ENCODE results near the gene HSF2BP. TPM values are rescaled to one million over a fixed set of nuclear protein-coding genes. Genes with fewer than 3 reads are reported as not detected.

HSF2BP gene
- total and polyA plus RNA-seq, 4 experiments from 2014 or later = 0.39 to 0.70 (median 0.67) TPM; not detected in 1

- ChIA-PET CTCF (ENCODE audit: partially characterized antibody) (no interaction called here), POLR2A (ENCODE audit: partially characterized antibody) (no interaction called here)
- H3K27me3 Mint-ChIP-seq = peaks cover 2 to 6% of the 10 kb centered on the region in 2 donors
- no peaks in the 10 kb centered on the region for H3K36me3 ChIP-seq (ENCODE audit: insufficient read depth, low read length)
- H3K4me3 Mint-ChIP-seq = no peak overlapping the region
- no peaks in the 10 kb centered on the region for H3K9me3 Mint-ChIP-seq
- H3K36me3 Mint-ChIP-seq = no peaks in the 10 kb centered on the region
- H3K4me1 ChIP-seq (ENCODE audit: insufficient read depth, low read length) = no peaks in the 10 kb centered on the region
- DNase-seq = no peak
- H3K4me1 Mint-ChIP-seq = no peaks in the 10 kb centered on the region
- no peaks in the 10 kb centered on the region for H3K9me3 ChIP-seq (ENCODE audit: control insufficient read depth in 1 of 2, low read length in 2 of 2)
- no peak overlapping the region for H3K27ac ChIP-seq (ENCODE audit: low read depth, low read length)
- H3K4me3 ChIP-seq (ENCODE audit: low read length in 2 of 2) = no peak overlapping the region
- H3K27me3 ChIP-seq (ENCODE audit: insufficient read depth, low read length) = no peaks in the 10 kb centered on the region
- intact Hi-C loops (cut with micrococcal nuclease) = no loop called here
- no peak overlapping the region for H3K27ac Mint-ChIP-seq
Observed at GRCh38 chr21:43591571-43591970, 67.7 kb downstream of the HSF2BP start.

- H3K27ac ChIP-seq (ENCODE audit: low read depth, low read length) = no peak overlapping the region
- no peaks in the 10 kb centered on the region for H3K9me3 Mint-ChIP-seq
- no peaks in the 10 kb centered on the region for H3K4me1 Mint-ChIP-seq
- DNase-seq = no peak
- H3K9me3 ChIP-seq (ENCODE audit: control insufficient read depth in 1 of 2, low read length in 2 of 2) = no peaks in the 10 kb centered on the region
- H3K36me3 ChIP-seq (ENCODE audit: insufficient read depth, low read length) = no peaks in the 10 kb centered on the region
- intact Hi-C loops (cut with micrococcal nuclease) = no loop called here
- ChIA-PET CTCF (ENCODE audit: partially characterized antibody) (no interaction called here), POLR2A (ENCODE audit: partially characterized antibody) (no interaction called here)
- no peak overlapping the region for H3K27ac Mint-ChIP-seq
- H3K4me3 Mint-ChIP-seq = no peak overlapping the region
- no peak overlapping the region for H3K4me3 ChIP-seq (ENCODE audit: low read length in 2 of 2)
- H3K27me3 ChIP-seq (ENCODE audit: insufficient read depth, low read length) = no peaks in the 10 kb centered on the region
- peaks cover 2 to 8% of the 10 kb centered on the region in 2 donors for H3K27me3 Mint-ChIP-seq
- no peaks in the 10 kb centered on the region for H3K4me1 ChIP-seq (ENCODE audit: insufficient read depth, low read length)
- no peaks in the 10 kb centered on the region for H3K36me3 Mint-ChIP-seq
Observed at GRCh38 chr21:43590194-43590593, 69.1 kb downstream of the HSF2BP start.

DNA sequence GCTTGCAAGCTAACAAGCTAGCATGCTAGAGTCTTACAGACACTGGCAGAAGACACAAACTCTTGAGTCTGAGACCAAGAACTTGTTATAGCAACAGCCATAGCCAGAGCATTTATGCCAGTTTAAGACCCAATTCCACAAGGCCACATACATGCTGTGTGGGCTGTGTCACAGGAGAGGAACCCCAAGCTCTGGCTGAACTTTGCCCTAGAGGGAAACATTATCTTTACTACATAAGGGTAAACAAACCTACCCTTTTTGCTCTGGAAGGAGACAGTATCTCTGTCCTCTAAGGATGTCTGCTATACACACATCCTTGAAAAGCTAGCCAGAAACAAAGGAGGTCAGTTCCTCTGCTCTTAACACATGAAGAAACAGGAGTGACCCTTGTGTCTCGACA, 70.3 kb downstream of the HSF2BP start:
- intact Hi-C loops (cut with micrococcal nuclease) = no loop called here
- no peaks in the 10 kb centered on the region for H3K9me3 ChIP-seq (ENCODE audit: control insufficient read depth in 1 of 2, low read length in 2 of 2)
- Mint-ChIP-seq H3K27ac (no peak overlapping the region), H3K4me3 (no peak overlapping the region), H3K36me3 (no peaks in the 10 kb centered on the region), H3K9me3 (no peaks in the 10 kb centered on the region), H3K4me1 (no peaks in the 10 kb centered on the region), H3K27me3 (peaks cover 2 to 8% of the 10 kb centered on the region in 2 donors)
- peak in 1 of 5 donors; percentile 14 for DNase-seq
- H3K4me1 ChIP-seq (ENCODE audit: insufficient read depth, low read length) = no peaks in the 10 kb centered on the region
- H3K4me3 ChIP-seq (ENCODE audit: low read length in 2 of 2) = no peak overlapping the region
- no peak overlapping the region for H3K27ac ChIP-seq (ENCODE audit: low read depth, low read length)
- H3K27me3 ChIP-seq (ENCODE audit: insufficient read depth, low read length) = no peaks in the 10 kb centered on the region
- ChIA-PET CTCF (ENCODE audit: partially characterized antibody) (no interaction called here), POLR2A (ENCODE audit: partially characterized antibody) (no interaction called here)
- H3K36me3 ChIP-seq (ENCODE audit: insufficient read depth, low read length) = no peaks in the 10 kb centered on the region

GRCh38 chr21:43585924-43586413, 73.3 kb downstream of the HSF2BP start:
- no peaks in the 10 kb centered on the region for H3K4me1 Mint-ChIP-seq
- no peak overlapping the region for H3K27ac ChIP-seq (ENCODE audit: low read depth, low read length)
- no peaks in the 10 kb centered on the region for H3K4me1 ChIP-seq (ENCODE audit: insufficient read depth, low read length)
- H3K27me3 ChIP-seq (ENCODE audit: insufficient read depth, low read length) = no peaks in the 10 kb centered on the region
- POLR2A ChIA-PET (ENCODE audit: partially characterized antibody) = no interaction called here
- no peak overlapping the region for H3K4me3 Mint-ChIP-seq
- H3K27ac Mint-ChIP-seq = no peak overlapping the region
- CTCF ChIA-PET (ENCODE audit: partially characterized antibody) = no interaction called here
- no peaks in the 10 kb centered on the region for H3K36me3 Mint-ChIP-seq
- no peaks in the 10 kb centered on the region for H3K36me3 ChIP-seq (ENCODE audit: insufficient read depth, low read length)
- H3K27me3 Mint-ChIP-seq = peaks cover 2 to 6% of the 10 kb centered on the region in 2 donors
- no peaks in the 10 kb centered on the region for H3K9me3 ChIP-seq (ENCODE audit: control insufficient read depth in 1 of 2, low read length in 2 of 2)
- DNase-seq = peak in 1 of 5 donors; percentile 26
- intact Hi-C loops (cut with micrococcal nuclease) = no loop called here
- H3K9me3 Mint-ChIP-seq = no peaks in the 10 kb centered on the region
- no peak overlapping the region for H3K4me3 ChIP-seq (ENCODE audit: low read length in 2 of 2)

GRCh38 chr21:43585514-43585913, 73.8 kb downstream of the HSF2BP start:
- POLR2A ChIA-PET (ENCODE audit: partially characterized antibody) = no interaction called here

GRCh38 chr21:43581453-43581852, 77.8 kb downstream of the HSF2BP start:
- no peaks in the 10 kb centered on the region for H3K36me3 ChIP-seq (ENCODE audit: insufficient read depth, low read length)
- no peak overlapping the region for H3K27ac ChIP-seq (ENCODE audit: low read depth, low read length)
- DNase-seq = no peak
- CTCF ChIA-PET (ENCODE audit: partially characterized antibody) = no interaction called here
- no peak overlapping the region for H3K4me3 ChIP-seq (ENCODE audit: low read length in 2 of 2)
- H3K4me1 ChIP-seq (ENCODE audit: insufficient read depth, low read length) = no peaks in the 10 kb centered on the region
- Mint-ChIP-seq H3K27ac (no peak overlapping the region), H3K4me1 (no peaks in the 10 kb centered on the region), H3K9me3 (no peaks in the 10 kb centered on the region), H3K27me3 (peaks cover 7 to 10% of the 10 kb centered on the region in 2 donors), H3K36me3 (no peaks in the 10 kb centered on the region), H3K4me3 (no peak overlapping the region)
- no peaks in the 10 kb centered on the region for H3K27me3 ChIP-seq (ENCODE audit: insufficient read depth, low read length)
- POLR2A ChIA-PET (ENCODE audit: partially characterized antibody) = no interaction called here
- no peaks in the 10 kb centered on the region for H3K9me3 ChIP-seq (ENCODE audit: control insufficient read depth in 1 of 2, low read length in 2 of 2)
- intact Hi-C loops (cut with micrococcal nuclease) = no loop called here

More at GRCh38 chr21:43585514-43585913, 73.8 kb downstream of the HSF2BP start:
- peak in 1 of 5 donors; percentile 2 for DNase-seq
- no peaks in the 10 kb centered on the region for H3K36me3 Mint-ChIP-seq
- no peak overlapping the region for H3K4me3 Mint-ChIP-seq
- H3K27me3 Mint-ChIP-seq = peaks cover 2 to 5% of the 10 kb centered on the region in 2 donors
- no peaks in the 10 kb centered on the region for H3K9me3 Mint-ChIP-seq
- no peaks in the 10 kb centered on the region for H3K9me3 ChIP-seq (ENCODE audit: control insufficient read depth in 1 of 2, low read length in 2 of 2)
- intact Hi-C loops (cut with micrococcal nuclease) = no loop called here
- H3K27ac ChIP-seq (ENCODE audit: low read depth, low read length) = no peak overlapping the region
- H3K27me3 ChIP-seq (ENCODE audit: insufficient read depth, low read length) = no peaks in the 10 kb centered on the region
- no peak overlapping the region for H3K4me3 ChIP-seq (ENCODE audit: low read length in 2 of 2)
- no peaks in the 10 kb centered on the region for H3K4me1 Mint-ChIP-seq
- H3K36me3 ChIP-seq (ENCODE audit: insufficient read depth, low read length) = no peaks in the 10 kb centered on the region
- H3K4me1 ChIP-seq (ENCODE audit: insufficient read depth, low read length) = no peaks in the 10 kb centered on the region
- CTCF ChIA-PET (ENCODE audit: partially characterized antibody) = no interaction called here
- H3K27ac Mint-ChIP-seq = no peak overlapping the region

- Histone ChIP-seq H3K4me3 (ENCODE audit: low read length in 2 of 2) (no peak overlapping the region), H3K36me3 (ENCODE audit: insufficient read depth, low read length) (no peaks in the 10 kb centered on the region), H3K27me3 (ENCODE audit: insufficient read depth, low read length) (no peaks in the 10 kb centered on the region), H3K4me1 (ENCODE audit: insufficient read depth, low read length) (no peaks in the 10 kb centered on the region), H3K27ac (ENCODE audit: low read depth, low read length) (no peak overlapping the region), H3K9me3 (ENCODE audit: control insufficient read depth in 1 of 2, low read length in 2 of 2) (no peaks in the 10 kb centered on the region)
- no peaks in the 10 kb centered on the region for H3K4me1 Mint-ChIP-seq
- H3K9me3 Mint-ChIP-seq = peaks cover 0 to 2% (median 0%) of the 10 kb centered on the region in 8 donors
- DNase-seq = no peak
- POLR2A ChIA-PET (ENCODE audit: partially characterized antibody) = no interaction called here
- peaks cover 13 to 14% of the 10 kb centered on the region in 2 donors for H3K27me3 Mint-ChIP-seq
- no peak overlapping the region for H3K27ac Mint-ChIP-seq
- H3K4me3 Mint-ChIP-seq = no peak overlapping the region
- intact Hi-C loops (cut with micrococcal nuclease) = no loop called here
- H3K36me3 Mint-ChIP-seq = no peaks in the 10 kb centered on the region
- CTCF ChIA-PET (ENCODE audit: partially characterized antibody) = no interaction called here
Observed at GRCh38 chr21:43578677-43579303, 80.5 kb downstream of the HSF2BP start.
